SK-N-MC (cell line): ENCODE results near the gene PACS2.

Experiments used
- EZH2 ChIP-seq: fragments of 200-600 bp; sonication (generic); IDR thresholded peaks from one replicate; pipeline ENCODE4 v1.6.1; 2017; ENCODE audit warnings: antibody characterized with exemption
- FOXP2 ChIP-seq: optimal IDR thresholded peaks from 2 replicates; pipeline ENCODE3; 2011; ENCODE audit warnings: mild to moderate bottlenecking, moderate library complexity; ENCODE audit not compliant: insufficient read depth; ENCODE audit errors: extremely low read length, control extremely low read depth
- POLR2AphosphoS5 ChIP-seq: IDR thresholded peaks from 2 replicates; pipeline ENCODE4 v1.6.1; 2012; ENCODE audit warnings: mild to moderate bottlenecking, low read depth, low read length, borderline replicate concordance

DNA sequence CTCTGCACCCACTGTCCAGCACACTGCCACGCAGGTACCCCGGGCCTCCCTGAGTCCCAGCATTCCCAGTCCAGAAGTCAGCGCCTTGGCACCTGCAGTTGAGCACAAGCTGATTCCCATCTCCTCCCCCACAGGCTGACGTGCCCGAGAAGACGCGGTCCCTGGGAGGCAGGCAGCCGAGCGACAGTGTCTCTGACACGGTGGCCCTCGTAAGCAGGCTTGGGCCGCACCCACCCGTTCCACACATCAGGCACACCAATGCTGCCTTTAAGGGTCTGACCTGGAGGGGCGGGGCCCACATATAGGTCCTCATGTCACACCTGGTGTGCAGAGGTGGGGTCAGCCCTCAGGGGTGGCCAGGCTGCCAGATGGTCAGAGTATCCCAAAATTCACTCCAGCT, 65.4 kb downstream of the PACS2 start:
- TF ChIP-seq FOXP2 (no peak), POLR2AphosphoS5 (no peak), EZH2 (no peak)
